IMR-90 (cell line): ENCODE measurements around the gene ITM2C. TPM values are rescaled to one million over a fixed set of nuclear protein-coding genes. Genes with fewer than 3 reads are reported as not detected.

Source experiments
- ATAC-seq: fragments of 200-7000 bp; cut with Tn5 transposase; 2 replicates; pipeline ENCODE4 v1.9.1; 2020; ENCODE audit warnings: low read depth, mild to moderate bottlenecking, moderate library complexity
- BruUV-seq: library from RNA; stranded (reverse); fragments of 400-500 nt; replicated peaks from 2 replicates; lab custom pipeline; 2021; lab: Mats Ljungman, UMichigan
- CTCF ChIA-PET: fragments of 300-600 bp; formaldehyde crosslinking; extraction: SDS; loops from one replicate; lab custom pipeline; 2021; ENCODE audit warnings: antibody characterized with exemption; lab: Yijun Ruan, JAX
- POLR2A ChIA-PET: fragments of 300-600 bp; sonication (Branson Sonifier 250); formaldehyde crosslinking; loops from one replicate; lab custom pipeline; 2022; ENCODE audit warnings: antibody characterized with exemption; ENCODE audit not compliant: unreplicated experiment; lab: Charles Lee
- DNase-seq: peaks from one replicate; pipeline ENCODE4 v3.0.0; 2013
- H2AFZ ChIP-seq: replicated peaks from 2 replicates; pipeline ENCODE3; 2013; ENCODE audit warnings: low read length, mild to moderate bottlenecking; ENCODE audit not compliant: poor library complexity
- H2AK5ac ChIP-seq: 2 replicates; pipeline ENCODE4 v1.6.1; 2013; ENCODE audit warnings: low read depth, low read length, inconsistent platforms
- H2AK9ac ChIP-seq: replicated peaks from 2 replicates; pipeline ENCODE3; 2013; ENCODE audit warnings: mild to moderate bottlenecking, low read depth, low read length, moderate library complexity; ENCODE audit not compliant: poor library complexity
- H2BK120ac ChIP-seq: 2 replicates; pipeline ENCODE4 v1.6.1; 2013; ENCODE audit warnings: low read depth, low read length, inconsistent platforms
- H2BK15ac ChIP-seq: 3 replicates; pipeline ENCODE4 v1.6.1; 2013; ENCODE audit warnings: low read depth, low read length, inconsistent platforms
- H2BK20ac ChIP-seq: 2 replicates; pipeline ENCODE4 v1.6.1; 2013; ENCODE audit warnings: low read depth, mild to moderate bottlenecking, inconsistent platforms, low read length, moderate library complexity
- H2BK5ac ChIP-seq: 2 replicates; pipeline ENCODE4 v1.6.1; 2013; ENCODE audit warnings: mild to moderate bottlenecking, low read depth, low read length, inconsistent platforms; ENCODE audit not compliant: poor library complexity, severe bottlenecking
- H3K14ac ChIP-seq: replicated peaks from 2 replicates; pipeline ENCODE4 v1.6.1; 2013; ENCODE audit warnings: low read depth, low read length, inconsistent platforms
- H3K18ac ChIP-seq: 2 replicates; pipeline ENCODE4 v1.6.1; 2013; ENCODE audit warnings: low read depth, low read length, control low read depth
- H3K23ac ChIP-seq: 2 replicates; pipeline ENCODE4 v1.6.1; 2013; ENCODE audit warnings: low read depth, low read length, inconsistent platforms
- H3K27ac ChIP-seq: 2 replicates; pipeline ENCODE4 v1.5.1; 2013; ENCODE audit warnings: mild to moderate bottlenecking, control low read depth, low read length; ENCODE audit not compliant: insufficient read depth
- H3K27me3 ChIP-seq: 2 replicates; pipeline ENCODE4 v1.6.1; 2013; ENCODE audit warnings: low read length; ENCODE audit not compliant: control insufficient read depth, insufficient read depth
- H3K36me3 ChIP-seq: 2 replicates; pipeline ENCODE4 v1.6.1; 2013; ENCODE audit warnings: low read length, mixed read lengths; ENCODE audit not compliant: control insufficient read depth, insufficient read depth
- H3K4ac ChIP-seq: 2 replicates; pipeline ENCODE4 v1.6.1; 2013; ENCODE audit warnings: low read depth, low read length, inconsistent platforms
- H3K4me1 ChIP-seq: 2 replicates; pipeline ENCODE4 v1.6.1; 2013; ENCODE audit warnings: low read length, mixed read lengths; ENCODE audit not compliant: control insufficient read depth, insufficient read depth
- H3K4me2 ChIP-seq: 2 replicates; pipeline ENCODE4 v1.6.1; 2013; ENCODE audit warnings: low read depth, mild to moderate bottlenecking, control low read depth, low read length, moderate library complexity
- H3K4me3 ChIP-seq: 2 replicates; pipeline ENCODE4 v1.5.1; 2013; ENCODE audit warnings: low read depth, mild to moderate bottlenecking, control low read depth, low read length, moderate library complexity; ENCODE audit not compliant: insufficient read depth
- H3K56ac ChIP-seq: 2 replicates; pipeline ENCODE4 v1.6.1; 2013; ENCODE audit warnings: low read length, inconsistent platforms; ENCODE audit not compliant: insufficient read depth; ENCODE audit errors: extremely low read depth
- H3K79me1 ChIP-seq, 2 experiments: 2 replicates each; pipeline ENCODE4 v1.6.1; 2013; ENCODE audit warnings: low read length in 2 of 2, inconsistent platforms in 1 of 2, low read depth in 1 of 2
- H3K9ac ChIP-seq: 2 replicates; pipeline ENCODE4 v1.6.1; 2013; ENCODE audit warnings: low read depth, low read length, control low read depth
- H3K9me1 ChIP-seq: 2 replicates; pipeline ENCODE4 v1.6.1; 2013; ENCODE audit warnings: low read length, inconsistent platforms; ENCODE audit not compliant: insufficient read depth
- H3K9me3 ChIP-seq: 2 replicates; pipeline ENCODE4 v1.6.1; 2013; ENCODE audit warnings: low read length; ENCODE audit not compliant: control insufficient read depth, insufficient read depth
- H4K20me1 ChIP-seq: 2 replicates; pipeline ENCODE4 v1.6.1; 2013; ENCODE audit warnings: low read length, inconsistent platforms; ENCODE audit not compliant: insufficient read depth
- H4K5ac ChIP-seq: 2 replicates; pipeline ENCODE4 v1.6.1; 2013; ENCODE audit warnings: mild to moderate bottlenecking, low read depth, low read length, control low read depth
- H4K8ac ChIP-seq, 2 experiments: 2 replicates each; pipeline ENCODE4 v1.6.1; 2013; ENCODE audit warnings: low read depth in 2 of 2, low read length in 2 of 2, control low read depth in 1 of 2, inconsistent platforms in 1 of 2
- H4K91ac ChIP-seq: 2 replicates; pipeline ENCODE4 v1.6.1; 2013; ENCODE audit warnings: low read depth, low read length, inconsistent platforms; ENCODE audit not compliant: insufficient read depth
- CTCF ChIP-seq: conservative IDR thresholded peaks from 2 replicates; pipeline ENCODE4 v1.5.1; 2012; ENCODE audit warnings: mild to moderate bottlenecking, low read depth, low read length, improper control_type of control experiment
- WGBS, 2 experiments: methylation state at CpG; one replicate each; pipeline versions ENCODE4 v1.1.5 to v1.1.7; 2013; ENCODE audit warnings: missing lambda C conversion rate in 2 of 2; ENCODE audit not compliant: insufficient read length in 1 of 2; ENCODE audit errors: extremely low coverage in 2 of 2; 5-methylcytosine and 5-hydroxymethylcytosine counted together
- dilution Hi-C: fragments of 300-500 bp; cut with HindIII; formaldehyde crosslinking; loops from one replicate; pipeline ENCODE4 v1.14.3; 2018; ENCODE audit warnings: low sequenced_read_pairs; ENCODE audit not compliant: unreplicated experiment
- in situ Hi-C: fragments of 300-500 bp; cut with MboI; formaldehyde crosslinking; loops from 3 replicates; pipeline ENCODE4 v1.14.3; 2019; ENCODE audit warnings: low sequenced_read_pairs, inconsistent platforms, mixed read lengths
- intact Hi-C: fragments of 100-400 bp; cut with micrococcal nuclease; formaldehyde crosslinking; loops from 2 replicates; pipeline ENCODE4 v1.10.0; 2022
- polyA plus RNA-seq, 3 experiments: library from polyadenylated mRNA; depleted of rRNA; stranded (reverse); fragments of >200 nt; gene quantifications; 2 replicates each; pipeline ENCODE4 v1.2.3, GENCODE V29; 2012; ENCODE audit warnings: low replicate concordance in 1 of 3
- total RNA-seq: library from RNA; depleted of rRNA; stranded (reverse); fragments of >200 nt; gene quantifications from 2 replicates; pipeline ENCODE4 v1.2.3, GENCODE V29; 2012

Gene ITM2C
- total and polyA plus RNA-seq, 2 of the 4 experiments (the other 2 are of a cell fraction) = 46.8 to 274 TPM

GRCh38 chr2:230916218-230916617 is 51.5 kb downstream of the ITM2C start:
- CTCF ChIA-PET = no interaction called here
- intact Hi-C loops = no loop called here
- in situ Hi-C loops = no loop called here

More at GRCh38 chr2:230916218-230916617, 51.5 kb downstream of the ITM2C start:
- H2BK20ac ChIP-seq = no peak overlapping the region
- no peak overlapping the region for H2BK5ac ChIP-seq
- H3K9me3 ChIP-seq = no peaks in the 10 kb centered on the region
- no peak overlapping the region for H4K5ac ChIP-seq
- no peak overlapping the region for H4K91ac ChIP-seq
- H3K4me3 ChIP-seq = no peak overlapping the region
- POLR2A ChIA-PET = no interaction called here
- no peak overlapping the region for H3K56ac ChIP-seq
- no CpG with 5 or more reads among the region's 7 CpGs for WGBS, 2 experiments
- peaks cover 22% of the 10 kb centered on the region for H3K27me3 ChIP-seq
- no peaks in the 10 kb centered on the region for H4K20me1 ChIP-seq
- BruUV-seq = no TSS peak
- H3K9me1 ChIP-seq = no peaks in the 10 kb centered on the region
- no peak for TF ChIP-seq CTCF
- no peak overlapping the region for H3K4me2 ChIP-seq
- DNase-seq = no peak
- no peaks in the 10 kb centered on the region for H3K4me1 ChIP-seq
- no peak overlapping the region for H3K14ac ChIP-seq
- H2AFZ ChIP-seq = no peak overlapping the region
- H2AK9ac ChIP-seq = no peak overlapping the region
- no peak overlapping the region for H3K9ac ChIP-seq
- dilution Hi-C loops = no loop called here
- no peak overlapping the region for H3K18ac ChIP-seq
- H2BK120ac ChIP-seq = no peak overlapping the region
- no peaks in the 10 kb centered on the region for H3K79me1 ChIP-seq
- H4K8ac ChIP-seq = no peak overlapping the region
- H2AK5ac ChIP-seq = no peak overlapping the region
- no peak for ATAC-seq
- H3K23ac ChIP-seq = no peak overlapping the region
- H3K27ac ChIP-seq = no peak overlapping the region
- H3K4ac ChIP-seq = no peak overlapping the region
- no peak overlapping the region for H2BK15ac ChIP-seq
- no peaks in the 10 kb centered on the region for H3K36me3 ChIP-seq
